IMR-90 (cell line): ENCODE measurements around the gene NRP1. TPM values are rescaled to one million over a fixed set of nuclear protein-coding genes. Genes with fewer than 3 reads are reported as not detected.

Experiments
- ATAC-seq: fragments of 200-7000 bp; cut with Tn5 transposase; 2 replicates; pipeline ENCODE4 v1.9.1; 2020; ENCODE audit warnings: low read depth, mild to moderate bottlenecking, moderate library complexity
- BruUV-seq: library from RNA; stranded (reverse); fragments of 400-500 nt; replicated peaks from 2 replicates; lab custom pipeline; 2021; lab: Mats Ljungman, UMichigan
- CTCF ChIA-PET: fragments of 300-600 bp; formaldehyde crosslinking; extraction: SDS; loops from one replicate; lab custom pipeline; 2021; ENCODE audit warnings: antibody characterized with exemption; lab: Yijun Ruan, JAX
- POLR2A ChIA-PET: fragments of 300-600 bp; sonication (Branson Sonifier 250); formaldehyde crosslinking; loops from one replicate; lab custom pipeline; 2022; ENCODE audit warnings: antibody characterized with exemption; ENCODE audit not compliant: unreplicated experiment; lab: Charles Lee
- DNase-seq: peaks from one replicate; pipeline ENCODE4 v3.0.0; 2013
- H2AFZ ChIP-seq: replicated peaks from 2 replicates; pipeline ENCODE3; 2013; ENCODE audit warnings: low read length, mild to moderate bottlenecking; ENCODE audit not compliant: poor library complexity
- H2AK5ac ChIP-seq: 2 replicates; pipeline ENCODE4 v1.6.1; 2013; ENCODE audit warnings: low read depth, low read length, inconsistent platforms
- H2AK9ac ChIP-seq: replicated peaks from 2 replicates; pipeline ENCODE3; 2013; ENCODE audit warnings: mild to moderate bottlenecking, low read depth, low read length, moderate library complexity; ENCODE audit not compliant: poor library complexity
- H2BK120ac ChIP-seq: 2 replicates; pipeline ENCODE4 v1.6.1; 2013; ENCODE audit warnings: low read depth, low read length, inconsistent platforms
- H2BK15ac ChIP-seq: 3 replicates; pipeline ENCODE4 v1.6.1; 2013; ENCODE audit warnings: low read depth, low read length, inconsistent platforms
- H2BK20ac ChIP-seq: 2 replicates; pipeline ENCODE4 v1.6.1; 2013; ENCODE audit warnings: low read depth, mild to moderate bottlenecking, inconsistent platforms, low read length, moderate library complexity
- H2BK5ac ChIP-seq: 2 replicates; pipeline ENCODE4 v1.6.1; 2013; ENCODE audit warnings: mild to moderate bottlenecking, low read depth, low read length, inconsistent platforms; ENCODE audit not compliant: poor library complexity, severe bottlenecking
- H3K14ac ChIP-seq: replicated peaks from 2 replicates; pipeline ENCODE4 v1.6.1; 2013; ENCODE audit warnings: low read depth, low read length, inconsistent platforms
- H3K18ac ChIP-seq: 2 replicates; pipeline ENCODE4 v1.6.1; 2013; ENCODE audit warnings: low read depth, low read length, control low read depth
- H3K23ac ChIP-seq: 2 replicates; pipeline ENCODE4 v1.6.1; 2013; ENCODE audit warnings: low read depth, low read length, inconsistent platforms
- H3K27ac ChIP-seq: 2 replicates; pipeline ENCODE4 v1.5.1; 2013; ENCODE audit warnings: mild to moderate bottlenecking, control low read depth, low read length; ENCODE audit not compliant: insufficient read depth
- H3K27me3 ChIP-seq: 2 replicates; pipeline ENCODE4 v1.6.1; 2013; ENCODE audit warnings: low read length; ENCODE audit not compliant: control insufficient read depth, insufficient read depth
- H3K36me3 ChIP-seq: 2 replicates; pipeline ENCODE4 v1.6.1; 2013; ENCODE audit warnings: low read length, mixed read lengths; ENCODE audit not compliant: control insufficient read depth, insufficient read depth
- H3K4ac ChIP-seq: 2 replicates; pipeline ENCODE4 v1.6.1; 2013; ENCODE audit warnings: low read depth, low read length, inconsistent platforms
- H3K4me1 ChIP-seq: 2 replicates; pipeline ENCODE4 v1.6.1; 2013; ENCODE audit warnings: low read length, mixed read lengths; ENCODE audit not compliant: control insufficient read depth, insufficient read depth
- H3K4me2 ChIP-seq: 2 replicates; pipeline ENCODE4 v1.6.1; 2013; ENCODE audit warnings: low read depth, mild to moderate bottlenecking, control low read depth, low read length, moderate library complexity
- H3K4me3 ChIP-seq: 2 replicates; pipeline ENCODE4 v1.5.1; 2013; ENCODE audit warnings: low read depth, mild to moderate bottlenecking, control low read depth, low read length, moderate library complexity; ENCODE audit not compliant: insufficient read depth
- H3K56ac ChIP-seq: 2 replicates; pipeline ENCODE4 v1.6.1; 2013; ENCODE audit warnings: low read length, inconsistent platforms; ENCODE audit not compliant: insufficient read depth; ENCODE audit errors: extremely low read depth
- H3K79me1 ChIP-seq, 2 experiments: 2 replicates each; pipeline ENCODE4 v1.6.1; 2013; ENCODE audit warnings: low read length in 2 of 2, inconsistent platforms in 1 of 2, low read depth in 1 of 2
- H3K9ac ChIP-seq: 2 replicates; pipeline ENCODE4 v1.6.1; 2013; ENCODE audit warnings: low read depth, low read length, control low read depth
- H3K9me1 ChIP-seq: 2 replicates; pipeline ENCODE4 v1.6.1; 2013; ENCODE audit warnings: low read length, inconsistent platforms; ENCODE audit not compliant: insufficient read depth
- H3K9me3 ChIP-seq: 2 replicates; pipeline ENCODE4 v1.6.1; 2013; ENCODE audit warnings: low read length; ENCODE audit not compliant: control insufficient read depth, insufficient read depth
- H4K20me1 ChIP-seq: 2 replicates; pipeline ENCODE4 v1.6.1; 2013; ENCODE audit warnings: low read length, inconsistent platforms; ENCODE audit not compliant: insufficient read depth
- H4K5ac ChIP-seq: 2 replicates; pipeline ENCODE4 v1.6.1; 2013; ENCODE audit warnings: mild to moderate bottlenecking, low read depth, low read length, control low read depth
- H4K8ac ChIP-seq, 2 experiments: 2 replicates each; pipeline ENCODE4 v1.6.1; 2013; ENCODE audit warnings: low read depth in 2 of 2, low read length in 2 of 2, control low read depth in 1 of 2, inconsistent platforms in 1 of 2
- H4K91ac ChIP-seq: 2 replicates; pipeline ENCODE4 v1.6.1; 2013; ENCODE audit warnings: low read depth, low read length, inconsistent platforms; ENCODE audit not compliant: insufficient read depth
- BHLHE40 ChIP-seq: fragments of 150-350 bp; IDR thresholded peaks from 2 replicates; pipeline ENCODE4 v1.6.1; 2016; ENCODE audit warnings: mild to moderate bottlenecking, low read depth, low read length
- CEBPB ChIP-seq: IDR thresholded peaks from 2 replicates; pipeline ENCODE4 v1.6.1; 2012; ENCODE audit warnings: low read depth, low read length, improper control_type of control experiment
- CHD1 ChIP-seq: IDR thresholded peaks from 2 replicates; pipeline ENCODE4 v1.6.1; 2012; ENCODE audit warnings: low read depth, low read length, improper control_type of control experiment
- CTCF ChIP-seq: conservative IDR thresholded peaks from 2 replicates; pipeline ENCODE4 v1.5.1; 2012; ENCODE audit warnings: mild to moderate bottlenecking, low read depth, low read length, improper control_type of control experiment
- ELK1 ChIP-seq: fragments of 150-350 bp; IDR thresholded peaks from 2 replicates; pipeline ENCODE4 v1.6.1; 2016; ENCODE audit warnings: low read depth, mild to moderate bottlenecking, low read length, moderate library complexity, borderline replicate concordance
- FOS ChIP-seq: fragments of 150-350 bp; IDR thresholded peaks from 2 replicates; pipeline ENCODE4 v1.6.1; 2016; ENCODE audit warnings: low read depth, low read length
- MAFK ChIP-seq: IDR thresholded peaks from 2 replicates; pipeline ENCODE4 v1.6.1; 2012; ENCODE audit warnings: low read depth, low read length, improper control_type of control experiment
- MAZ ChIP-seq: IDR thresholded peaks from 2 replicates; pipeline ENCODE4 v1.6.1; 2012; ENCODE audit warnings: low read depth, mild to moderate bottlenecking, low read length, improper control_type of control experiment, moderate library complexity, borderline replicate concordance
- MXI1 ChIP-seq: IDR thresholded peaks from 2 replicates; pipeline ENCODE4 v1.6.1; 2012; ENCODE audit warnings: low read depth, mild to moderate bottlenecking, low read length, moderate library complexity, borderline replicate concordance
- NFE2L2 ChIP-seq: fragments of 150-350 bp; IDR thresholded peaks from 2 replicates; pipeline ENCODE4 v1.6.1; 2016; ENCODE audit warnings: low read depth, mild to moderate bottlenecking, low read length
- POLR2A ChIP-seq: IDR thresholded peaks from 2 replicates; pipeline ENCODE4 v1.6.1; 2012; ENCODE audit warnings: mild to moderate bottlenecking, low read depth, low read length
- RAD21 ChIP-seq: IDR thresholded peaks from 2 replicates; pipeline ENCODE4 v1.6.1; 2012; ENCODE audit warnings: low read length, improper control_type of control experiment
- RCOR1 ChIP-seq: IDR thresholded peaks from 2 replicates; pipeline ENCODE4 v1.6.1; 2012; ENCODE audit warnings: mild to moderate bottlenecking, low read length, improper control_type of control experiment; ENCODE audit not compliant: insufficient replicate concordance
- RFX5 ChIP-seq: IDR thresholded peaks from 2 replicates; pipeline ENCODE4 v1.8.0; 2012; ENCODE audit warnings: low read depth, mild to moderate bottlenecking, low read length, moderate library complexity
- SMC3 ChIP-seq: fragments of 150-350 bp; IDR thresholded peaks from 2 replicates; pipeline ENCODE4 v1.6.1; 2016; ENCODE audit warnings: low read depth, mild to moderate bottlenecking, antibody characterized with exemption, low read length, moderate library complexity
- USF2 ChIP-seq: fragments of 150-350 bp; IDR thresholded peaks from 2 replicates; pipeline ENCODE4 v1.6.1; 2017; ENCODE audit warnings: mild to moderate bottlenecking, antibody characterized with exemption, low read length, low read depth
- WGBS, 2 experiments: methylation state at CpG; one replicate each; pipeline versions ENCODE4 v1.1.5 to v1.1.7; 2013; ENCODE audit warnings: missing lambda C conversion rate in 2 of 2; ENCODE audit not compliant: insufficient read length in 1 of 2; ENCODE audit errors: extremely low coverage in 2 of 2; 5-methylcytosine and 5-hydroxymethylcytosine counted together
- dilution Hi-C: fragments of 300-500 bp; cut with HindIII; formaldehyde crosslinking; loops from one replicate; pipeline ENCODE4 v1.14.3; 2018; ENCODE audit warnings: low sequenced_read_pairs; ENCODE audit not compliant: unreplicated experiment
- in situ Hi-C: fragments of 300-500 bp; cut with MboI; formaldehyde crosslinking; loops from 3 replicates; pipeline ENCODE4 v1.14.3; 2019; ENCODE audit warnings: low sequenced_read_pairs, inconsistent platforms, mixed read lengths
- intact Hi-C: fragments of 100-400 bp; cut with micrococcal nuclease; formaldehyde crosslinking; loops from 2 replicates; pipeline ENCODE4 v1.10.0; 2022
- polyA plus RNA-seq, 3 experiments: library from polyadenylated mRNA; depleted of rRNA; stranded (reverse); fragments of >200 nt; gene quantifications; 2 replicates each; pipeline ENCODE4 v1.2.3, GENCODE V29; 2012; ENCODE audit warnings: low replicate concordance in 1 of 3
- total RNA-seq: library from RNA; depleted of rRNA; stranded (reverse); fragments of >200 nt; gene quantifications from 2 replicates; pipeline ENCODE4 v1.2.3, GENCODE V29; 2012

Gene NRP1
- total and polyA plus RNA-seq, 2 of the 4 experiments (the other 2 are of a cell fraction), result 108 to 227 TPM

GRCh38 chr10:33241351-33241750, 93.1 kb downstream of the NRP1 start:
- ATAC-seq, result no peak
- no peak overlapping the region for H3K4me3 ChIP-seq
- in situ Hi-C loops, result no loop called here

More at GRCh38 chr10:33241351-33241750, 93.1 kb downstream of the NRP1 start:
- H2BK5ac ChIP-seq, result peak overlapping the region; percentile 96
- no peak overlapping the region for H3K27ac ChIP-seq
- no peaks in the 10 kb centered on the region for H3K9me3 ChIP-seq
- peak overlapping the region; percentile 81 for H2AK5ac ChIP-seq
- no peak overlapping the region for H2AK9ac ChIP-seq
- no peaks in the 10 kb centered on the region for H3K27me3 ChIP-seq
- WGBS, 2 experiments, result no CpG with 5 or more reads among the region's 4 CpGs
- no peaks in the 10 kb centered on the region; the same call in 1 of the 2 replicates for H3K36me3 ChIP-seq
- no peak overlapping the region for H3K9ac ChIP-seq
- peaks cover 20% of the 10 kb centered on the region for H3K4me1 ChIP-seq
- H3K56ac ChIP-seq, result no peak overlapping the region
- H3K18ac ChIP-seq, result peak overlapping the region; percentile 92; the same call in 1 of the 2 replicates
- H2BK15ac ChIP-seq, result peak overlapping the region; percentile 77; the same call in 1 of the 3 replicates
- dilution Hi-C loops (no loop called here), intact Hi-C loops (no loop called here)
- peaks cover 14 to 40% of the 10 kb centered on the region in 2 experiments; a peak in 3 of 4 replicates for H3K79me1 ChIP-seq
- ChIA-PET CTCF (no interaction called here), POLR2A (no interaction called here)
- peak overlapping the region; percentile 86 for H2BK120ac ChIP-seq
- H3K23ac ChIP-seq, result peak overlapping the region; percentile 74
- TF ChIP-seq MAZ, result no peak
- TF ChIP-seq CEBPB, result no peak
- TF ChIP-seq POLR2A, result no peak
- TF ChIP-seq MAFK, result no peak
- no peak for TF ChIP-seq FOS
- TF ChIP-seq NFE2L2, result no peak
- no peak for TF ChIP-seq CHD1
- TF ChIP-seq SMC3, result no peak
- TF ChIP-seq CTCF, result no peak
- no peak for TF ChIP-seq RFX5
- no peak for TF ChIP-seq USF2
- no peak for TF ChIP-seq RAD21
- TF ChIP-seq ELK1, result no peak
- TF ChIP-seq MXI1, result no peak
- no peak for TF ChIP-seq RCOR1
- TF ChIP-seq BHLHE40, result no peak
- H3K14ac ChIP-seq, result peak overlapping the region; percentile 63
- peak overlapping the region; percentile 37 for H2AFZ ChIP-seq
- H3K9me1 ChIP-seq, result peaks cover 6% of the 10 kb centered on the region; the same call in 1 of the 2 replicates
- H4K5ac ChIP-seq, result peak overlapping the region; percentile 83; the same call in 1 of the 2 replicates
- peak overlapping the region; percentile 63; the same call in 1 of the 2 replicates for H3K4me2 ChIP-seq
- no peaks in the 10 kb centered on the region; the same call in 1 of the 2 replicates for H4K20me1 ChIP-seq
- peak overlapping the region; percentile 75; the same call in 1 of the 2 replicates for H2BK20ac ChIP-seq
- peak; percentile 51 for DNase-seq
- H3K4ac ChIP-seq, result peak overlapping the region; percentile 16
- peak overlapping the region; percentile 80 for H4K91ac ChIP-seq
- peak overlapping the region; percentile 9 to 32; a peak in 3 of 4 replicates for H4K8ac ChIP-seq
- BruUV-seq, result no TSS peak
